ENCODE results near the gene XRN2. TPM values are rescaled to one million over a fixed set of nuclear protein-coding genes. Genes with fewer than 3 reads are reported as not detected.

The XRN2 gene
- total RNA-seq, 1 experiment from 2014 or later: 77.7 TPM

DNA sequence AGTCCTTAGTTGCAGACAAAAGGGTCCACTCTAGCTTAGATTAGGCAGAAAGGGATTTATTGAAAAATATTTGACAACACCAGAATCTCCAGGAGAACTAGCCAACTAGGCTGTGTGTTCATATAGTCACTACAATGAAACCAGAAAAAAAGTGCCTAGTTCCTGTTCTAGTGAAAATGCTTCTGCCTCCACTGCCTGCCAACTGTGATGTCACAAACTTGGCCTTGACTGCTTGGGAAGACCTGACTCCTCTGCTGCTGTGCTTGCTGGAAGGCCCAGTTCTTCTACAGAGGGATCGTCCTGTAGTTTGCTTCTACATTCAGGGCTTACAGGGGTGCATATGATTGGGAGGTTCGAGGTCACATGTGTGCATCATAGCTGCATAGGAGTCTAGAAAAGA, 40.3 kb upstream of the XRN2 start:
- H3K4me1 ChIP-seq (ENCODE audit: control insufficient read depth, insufficient read depth, low read length): no peaks in the 10 kb centered on the region
- POLR2A ChIA-PET: no interaction called here
- CTCF ChIA-PET: no interaction called here
- ATAC-seq (no peak), DNase-seq (ENCODE audit: low read depth, low spot score) (no peak)
- H3K27me3 ChIP-seq (ENCODE audit: control insufficient read depth, insufficient read depth, low read length): no peaks in the 10 kb centered on the region
- in situ Hi-C loops (cut with HindIII; ENCODE audit: low pct_unique_long_range_greater_than_20kb, low sequenced_read_pairs) (no loop called here), intact Hi-C loops (cut with micrococcal nuclease; ENCODE audit: unreplicated experiment) (no loop called here)
- H3K27ac ChIP-seq (ENCODE audit: low read length): no peak overlapping the region
- no peaks in the 10 kb centered on the region for H3K36me3 ChIP-seq (ENCODE audit: control insufficient read depth, insufficient read depth, low read length)
- no TSS peak for BruUV-seq (replicated peaks)
- no peak overlapping the region for H3K4me3 ChIP-seq (ENCODE audit: low read depth in 2 of 2, low read length in 2 of 2)
- H3K9me3 ChIP-seq (ENCODE audit: control insufficient read depth, insufficient read depth, low read depth, low read length): no peaks in the 10 kb centered on the region; the same call in 1 of the 2 replicates
- TF ChIP-seq TCF7L2 (IDR thresholded peaks at IDR 0.05; ENCODE audit: low read depth, low read length): no peak
- TF ChIP-seq POLR2AphosphoS5 (IDR thresholded peaks at IDR 0.05; ENCODE audit: low read depth, low read length): no peak
- TF ChIP-seq, protein P1, sequence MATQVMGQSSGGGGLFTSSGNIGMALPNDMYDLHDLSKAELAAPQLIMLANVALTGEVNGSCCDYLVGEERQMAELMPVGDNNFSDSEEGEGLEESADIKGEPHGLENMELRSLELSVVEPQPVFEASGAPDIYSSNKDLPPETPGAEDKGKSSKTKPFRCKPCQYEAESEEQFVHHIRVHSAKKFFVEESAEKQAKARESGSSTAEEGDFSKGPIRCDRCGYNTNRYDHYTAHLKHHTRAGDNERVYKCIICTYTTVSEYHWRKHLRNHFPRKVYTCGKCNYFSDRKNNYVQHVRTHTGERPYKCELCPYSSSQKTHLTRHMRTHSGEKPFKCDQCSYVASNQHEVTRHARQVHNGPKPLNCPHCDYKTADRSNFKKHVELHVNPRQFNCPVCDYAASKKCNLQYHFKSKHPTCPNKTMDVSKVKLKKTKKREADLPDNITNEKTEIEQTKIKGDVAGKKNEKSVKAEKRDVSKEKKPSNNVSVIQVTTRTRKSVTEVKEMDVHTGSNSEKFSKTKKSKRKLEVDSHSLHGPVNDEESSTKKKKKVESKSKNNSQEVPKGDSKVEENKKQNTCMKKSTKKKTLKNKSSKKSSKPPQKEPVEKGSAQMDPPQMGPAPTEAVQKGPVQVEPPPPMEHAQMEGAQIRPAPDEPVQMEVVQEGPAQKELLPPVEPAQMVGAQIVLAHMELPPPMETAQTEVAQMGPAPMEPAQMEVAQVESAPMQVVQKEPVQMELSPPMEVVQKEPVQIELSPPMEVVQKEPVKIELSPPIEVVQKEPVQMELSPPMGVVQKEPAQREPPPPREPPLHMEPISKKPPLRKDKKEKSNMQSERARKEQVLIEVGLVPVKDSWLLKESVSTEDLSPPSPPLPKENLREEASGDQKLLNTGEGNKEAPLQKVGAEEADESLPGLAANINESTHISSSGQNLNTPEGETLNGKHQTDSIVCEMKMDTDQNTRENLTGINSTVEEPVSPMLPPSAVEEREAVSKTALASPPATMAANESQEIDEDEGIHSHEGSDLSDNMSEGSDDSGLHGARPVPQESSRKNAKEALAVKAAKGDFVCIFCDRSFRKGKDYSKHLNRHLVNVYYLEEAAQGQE (IDR thresholded peaks at IDR 0.05; ENCODE audit: insufficient read depth in 1 of 2, low read depth in 2 of 2, low read length in 1 of 2): no peak
- TF ChIP-seq, protein P2, sequence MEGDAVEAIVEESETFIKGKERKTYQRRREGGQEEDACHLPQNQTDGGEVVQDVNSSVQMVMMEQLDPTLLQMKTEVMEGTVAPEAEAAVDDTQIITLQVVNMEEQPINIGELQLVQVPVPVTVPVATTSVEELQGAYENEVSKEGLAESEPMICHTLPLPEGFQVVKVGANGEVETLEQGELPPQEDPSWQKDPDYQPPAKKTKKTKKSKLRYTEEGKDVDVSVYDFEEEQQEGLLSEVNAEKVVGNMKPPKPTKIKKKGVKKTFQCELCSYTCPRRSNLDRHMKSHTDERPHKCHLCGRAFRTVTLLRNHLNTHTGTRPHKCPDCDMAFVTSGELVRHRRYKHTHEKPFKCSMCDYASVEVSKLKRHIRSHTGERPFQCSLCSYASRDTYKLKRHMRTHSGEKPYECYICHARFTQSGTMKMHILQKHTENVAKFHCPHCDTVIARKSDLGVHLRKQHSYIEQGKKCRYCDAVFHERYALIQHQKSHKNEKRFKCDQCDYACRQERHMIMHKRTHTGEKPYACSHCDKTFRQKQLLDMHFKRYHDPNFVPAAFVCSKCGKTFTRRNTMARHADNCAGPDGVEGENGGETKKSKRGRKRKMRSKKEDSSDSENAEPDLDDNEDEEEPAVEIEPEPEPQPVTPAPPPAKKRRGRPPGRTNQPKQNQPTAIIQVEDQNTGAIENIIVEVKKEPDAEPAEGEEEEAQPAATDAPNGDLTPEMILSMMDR (IDR thresholded peaks at IDR 0.05): no peak
- TF ChIP-seq SIN3A (IDR thresholded peaks at IDR 0.05; ENCODE audit: borderline replicate concordance, insufficient read depth, low read depth, low read length): no peak

DNA sequence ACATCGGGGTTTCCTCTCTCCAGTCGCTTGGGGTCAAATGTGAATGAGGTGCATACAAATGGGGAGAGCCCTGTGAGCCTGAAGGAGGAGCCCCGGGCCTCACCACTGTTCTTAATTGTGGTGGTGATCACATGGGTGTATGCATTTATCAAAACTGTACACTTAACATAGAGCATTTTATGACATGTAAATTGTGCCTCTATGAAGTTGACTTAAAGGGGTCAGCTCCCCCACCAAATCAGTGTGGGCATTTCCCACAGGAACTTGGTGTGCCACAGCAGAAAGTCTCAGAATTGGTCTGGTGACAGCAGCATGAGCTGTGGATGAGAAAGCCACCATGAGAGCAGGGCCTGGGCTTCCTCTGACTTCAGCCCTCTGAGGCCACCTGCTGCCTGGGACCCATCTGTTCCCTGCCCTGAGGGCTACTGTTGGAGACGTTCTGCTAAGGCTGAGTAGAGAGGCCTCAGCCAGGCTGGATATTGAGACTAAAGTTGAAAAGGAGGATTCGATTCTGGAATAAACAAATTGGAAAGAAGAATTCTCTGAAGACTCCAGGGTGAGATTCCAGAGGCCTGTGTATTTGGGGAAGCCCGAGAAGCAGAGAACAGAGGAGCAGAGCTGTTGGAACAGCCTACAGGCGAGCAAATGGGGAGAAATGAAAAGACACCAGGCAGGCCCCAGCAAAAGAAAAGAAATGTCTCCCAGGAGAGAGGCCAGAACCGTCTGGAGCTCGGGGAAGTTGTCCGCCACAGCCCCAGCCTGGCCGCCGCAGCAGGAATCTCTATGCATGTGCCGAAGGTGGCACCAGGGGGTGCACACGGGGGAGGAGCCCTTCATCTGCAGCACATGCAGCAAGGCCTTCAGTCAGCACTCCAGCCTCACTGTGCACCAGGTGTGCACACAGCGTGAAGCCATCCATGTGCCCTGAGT, 37.6 kb upstream of the XRN2 start:
- no peak overlapping the region for H3K27ac ChIP-seq (ENCODE audit: low read length)
- H3K36me3 ChIP-seq (ENCODE audit: control insufficient read depth, insufficient read depth, low read length): no peaks in the 10 kb centered on the region
- H3K4me1 ChIP-seq (ENCODE audit: control insufficient read depth, insufficient read depth, low read length): no peaks in the 10 kb centered on the region
- no TSS peak for BruUV-seq (replicated peaks)
- no peaks in the 10 kb centered on the region; the same call in 1 of the 2 replicates for H3K9me3 ChIP-seq (ENCODE audit: control insufficient read depth, insufficient read depth, low read depth, low read length)
- in situ Hi-C loops (cut with HindIII; ENCODE audit: low pct_unique_long_range_greater_than_20kb, low sequenced_read_pairs) (no loop called here), intact Hi-C loops (cut with micrococcal nuclease; ENCODE audit: unreplicated experiment) (no loop called here)
- no peak for ATAC-seq
- TF ChIP-seq, protein P2 (IDR thresholded peaks at IDR 0.05): no peak
- no peak for TF ChIP-seq POLR2AphosphoS5 (IDR thresholded peaks at IDR 0.05; ENCODE audit: low read depth, low read length)
- TF ChIP-seq, protein P1 (IDR thresholded peaks at IDR 0.05; ENCODE audit: insufficient read depth in 1 of 2, low read depth in 2 of 2, low read length in 1 of 2): no peak
- no peak for TF ChIP-seq SIN3A (IDR thresholded peaks at IDR 0.05; ENCODE audit: borderline replicate concordance, insufficient read depth, low read depth, low read length)
- no peak for TF ChIP-seq TCF7L2 (IDR thresholded peaks at IDR 0.05; ENCODE audit: low read depth, low read length)
- DNase-seq (ENCODE audit: low read depth, low spot score): no peak
- ChIA-PET CTCF (no interaction called here), POLR2A (no interaction called here)
- no peaks in the 10 kb centered on the region for H3K27me3 ChIP-seq (ENCODE audit: control insufficient read depth, insufficient read depth, low read length)
- H3K4me3 ChIP-seq (ENCODE audit: low read depth in 2 of 2, low read length in 2 of 2): no peak overlapping the region
